ENCODE data around the gene RALGAPA1. TPM values are rescaled to one million over a fixed set of nuclear protein-coding genes. Genes with fewer than 3 reads are reported as not detected.

Gene RALGAPA1
- total and polyA plus RNA-seq, 2 donors (not counting 1 experiment from before 2014, with no cell fraction given) = 7.2 to 34.5 TPM

GRCh38 chr14:35705636-35706035, 103.5 kb downstream of the RALGAPA1 start:
- Histone ChIP-seq H3K27me3 (ENCODE audit: control insufficient read depth, insufficient read depth, low read length) (no peaks in the 10 kb centered on the region), H3K9ac (ENCODE audit: insufficient read depth, low read length) (no peak overlapping the region), H3K4me1 (ENCODE audit: control insufficient read depth, extremely low read depth, insufficient read depth, low read length) (no peaks in the 10 kb centered on the region), H3K27ac (ENCODE audit: insufficient read depth, low read length) (no peak overlapping the region), H3K4me3 (replicated peaks in 1 of 4; ENCODE audit: control extremely low read depth in 1 of 4, insufficient read depth in 1 of 4, low read depth in 3 of 4, low read length in 4 of 4) (no peak overlapping the region), H2AFZ (ENCODE audit: low read length) (no peak overlapping the region), H4K20me1 (ENCODE audit: control insufficient read depth, extremely low read depth, insufficient read depth, low read length) (no peaks in the 10 kb centered on the region), H3K36me3 (ENCODE audit: control insufficient read depth, insufficient read depth, low read length) (no peaks in the 10 kb centered on the region), H3K4me2 (ENCODE audit: extremely low read depth, insufficient read depth, low read length) (no peak overlapping the region), H3K9me3 (ENCODE audit: control insufficient read depth, insufficient read depth, low read depth, low read length) (no peaks in the 10 kb centered on the region), H3K79me2 (ENCODE audit: control insufficient read depth, insufficient read depth, low read length) (no peaks in the 10 kb centered on the region)
- DNase-seq (ENCODE audit: low read depth in 2 of 2) = no peak
- TF ChIP-seq CTCF (conservative IDR thresholded peaks at IDR 0.05 in 1 of 2, IDR thresholded peaks at IDR 0.05 in 1 of 2; ENCODE audit: low read depth in 1 of 2, low read length in 2 of 2) (no peak), EZH2 (IDR thresholded peaks at IDR 0.05; ENCODE audit: low read length, missing control alignments) (no peak)

- Histone ChIP-seq H3K36me3 (ENCODE audit: control insufficient read depth, insufficient read depth, low read length) (no peaks in the 10 kb centered on the region), H4K20me1 (ENCODE audit: control insufficient read depth, extremely low read depth, insufficient read depth, low read length) (no peaks in the 10 kb centered on the region), H3K27ac (ENCODE audit: insufficient read depth, low read length) (no peak overlapping the region), H2AFZ (ENCODE audit: low read length) (no peak overlapping the region), H3K4me3 (replicated peaks in 1 of 4; ENCODE audit: control extremely low read depth in 1 of 4, insufficient read depth in 1 of 4, low read depth in 3 of 4, low read length in 4 of 4) (no peak overlapping the region), H3K27me3 (ENCODE audit: control insufficient read depth, insufficient read depth, low read length) (no peaks in the 10 kb centered on the region), H3K9ac (ENCODE audit: insufficient read depth, low read length) (no peak overlapping the region), H3K79me2 (ENCODE audit: control insufficient read depth, insufficient read depth, low read length) (no peaks in the 10 kb centered on the region), H3K4me1 (ENCODE audit: control insufficient read depth, extremely low read depth, insufficient read depth, low read length) (no peaks in the 10 kb centered on the region), H3K9me3 (ENCODE audit: control insufficient read depth, insufficient read depth, low read depth, low read length) (no peaks in the 10 kb centered on the region), H3K4me2 (ENCODE audit: extremely low read depth, insufficient read depth, low read length) (no peak overlapping the region)
- no peak for DNase-seq (ENCODE audit: low read depth in 2 of 2)
- TF ChIP-seq CTCF (conservative IDR thresholded peaks at IDR 0.05 in 1 of 2, IDR thresholded peaks at IDR 0.05 in 1 of 2; ENCODE audit: low read depth in 1 of 2, low read length in 2 of 2) = no peak
- no peak for TF ChIP-seq EZH2 (IDR thresholded peaks at IDR 0.05; ENCODE audit: low read length, missing control alignments)
Observed at GRCh38 chr14:35704793-35705493, 104.2 kb downstream of the RALGAPA1 start.

DNA sequence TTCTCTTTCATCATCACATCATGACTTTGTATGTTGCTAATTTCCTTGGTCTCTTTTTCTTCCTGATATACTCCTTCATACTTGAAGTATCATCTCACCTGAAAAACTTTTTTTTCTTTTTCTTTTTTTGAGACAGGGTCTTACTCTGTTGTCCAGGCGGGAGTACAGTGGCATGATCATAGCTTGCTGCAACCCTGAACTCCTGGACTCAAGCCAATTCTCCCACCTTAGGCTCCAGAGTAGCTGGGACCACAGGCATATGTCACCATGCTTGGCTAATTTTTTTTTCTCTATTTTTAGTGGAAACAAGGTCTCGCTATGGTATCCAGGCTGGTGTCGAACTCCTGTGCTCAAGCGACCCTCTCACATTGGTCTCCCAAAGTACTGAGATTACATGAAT, 107.6 kb downstream of the RALGAPA1 start:
- TF ChIP-seq EZH2 (IDR thresholded peaks at IDR 0.05; ENCODE audit: low read length, missing control alignments) = no peak
- TF ChIP-seq CTCF (conservative IDR thresholded peaks at IDR 0.05 in 1 of 2, IDR thresholded peaks at IDR 0.05 in 1 of 2; ENCODE audit: low read depth in 1 of 2, low read length in 2 of 2) = no peak
- Histone ChIP-seq H3K4me3 (replicated peaks in 1 of 4; ENCODE audit: control extremely low read depth in 1 of 4, insufficient read depth in 1 of 4, low read depth in 3 of 4, low read length in 4 of 4) (no peak overlapping the region), H3K4me2 (ENCODE audit: extremely low read depth, insufficient read depth, low read length) (no peak overlapping the region)

More for the DNA sequence above, 107.6 kb downstream of the RALGAPA1 start:
- Histone ChIP-seq H3K9ac (ENCODE audit: insufficient read depth, low read length) (no peak overlapping the region), H2AFZ (ENCODE audit: low read length) (no peak overlapping the region), H3K27me3 (ENCODE audit: control insufficient read depth, insufficient read depth, low read length) (no peaks in the 10 kb centered on the region), H3K9me3 (ENCODE audit: control insufficient read depth, insufficient read depth, low read depth, low read length) (no peaks in the 10 kb centered on the region), H4K20me1 (ENCODE audit: control insufficient read depth, extremely low read depth, insufficient read depth, low read length) (no peaks in the 10 kb centered on the region), H3K36me3 (ENCODE audit: control insufficient read depth, insufficient read depth, low read length) (no peaks in the 10 kb centered on the region), H3K27ac (ENCODE audit: insufficient read depth, low read length) (no peak overlapping the region), H3K4me1 (ENCODE audit: control insufficient read depth, extremely low read depth, insufficient read depth, low read length) (no peaks in the 10 kb centered on the region), H3K79me2 (ENCODE audit: control insufficient read depth, insufficient read depth, low read length) (no peaks in the 10 kb centered on the region)
- DNase-seq (ENCODE audit: low read depth in 2 of 2) = no peak

All from fibroblast of lung (primary cell).